ENCODE results near the gene SLC34A2.

The SLC34A2 gene

GRCh38 chr4:25712611-25713010 is 57.0 kb downstream of the SLC34A2 start:
- TF ChIP-seq TAF1 (IDR thresholded peaks at IDR 0.05; ENCODE audit: low read depth) = no peak
- TF ChIP-seq RAD21 (IDR thresholded peaks at IDR 0.05; ENCODE audit: low read depth) = no peak
- no peak for TF ChIP-seq YY1 (IDR thresholded peaks at IDR 0.05; ENCODE audit: low read depth)
- no peak for TF ChIP-seq CEBPB (IDR thresholded peaks at IDR 0.05)
- TF ChIP-seq, protein P1, sequence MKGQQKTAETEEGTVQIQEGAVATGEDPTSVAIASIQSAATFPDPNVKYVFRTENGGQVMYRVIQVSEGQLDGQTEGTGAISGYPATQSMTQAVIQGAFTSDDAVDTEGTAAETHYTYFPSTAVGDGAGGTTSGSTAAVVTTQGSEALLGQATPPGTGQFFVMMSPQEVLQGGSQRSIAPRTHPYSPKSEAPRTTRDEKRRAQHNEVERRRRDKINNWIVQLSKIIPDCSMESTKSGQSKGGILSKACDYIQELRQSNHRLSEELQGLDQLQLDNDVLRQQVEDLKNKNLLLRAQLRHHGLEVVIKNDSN (IDR thresholded peaks at IDR 0.05) = no peak
- TF ChIP-seq TEAD4 (IDR thresholded peaks at IDR 0.05) = no peak
- TF ChIP-seq, protein P2, sequence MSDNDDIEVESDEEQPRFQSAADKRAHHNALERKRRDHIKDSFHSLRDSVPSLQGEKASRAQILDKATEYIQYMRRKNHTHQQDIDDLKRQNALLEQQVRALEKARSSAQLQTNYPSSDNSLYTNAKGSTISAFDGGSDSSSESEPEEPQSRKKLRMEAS (IDR thresholded peaks at IDR 0.05) = no peak
- no peak for TF ChIP-seq ZBTB7A (IDR thresholded peaks at IDR 0.05; ENCODE audit: low read depth)
- no peak for TF ChIP-seq EP300 (IDR thresholded peaks at IDR 0.05; ENCODE audit: borderline replicate concordance)
- no peak for TF ChIP-seq TCF12 (IDR thresholded peaks at IDR 0.05; ENCODE audit: low read depth)
- no peak for TF ChIP-seq REST (IDR thresholded peaks at IDR 0.05; ENCODE audit: low read depth)
- no peak for TF ChIP-seq EGR1 (IDR thresholded peaks at IDR 0.05)
- TF ChIP-seq NFIC (IDR thresholded peaks at IDR 0.05) = no peak
- TF ChIP-seq FOXM1 (IDR thresholded peaks at IDR 0.05; ENCODE audit: borderline replicate concordance, low read depth) = no peak
- no peak for TF ChIP-seq CREB1 (IDR thresholded peaks at IDR 0.05; ENCODE audit: low read depth)

- TF ChIP-seq, protein P2 (IDR thresholded peaks at IDR 0.05) = no peak
- TF ChIP-seq FOXM1 (IDR thresholded peaks at IDR 0.05; ENCODE audit: borderline replicate concordance, low read depth) = no peak
- TF ChIP-seq TAF1 (IDR thresholded peaks at IDR 0.05; ENCODE audit: low read depth) = no peak
- no peak for TF ChIP-seq RAD21 (IDR thresholded peaks at IDR 0.05; ENCODE audit: low read depth)
- TF ChIP-seq TCF12 (IDR thresholded peaks at IDR 0.05; ENCODE audit: low read depth) = no peak
- no peak for TF ChIP-seq EP300 (IDR thresholded peaks at IDR 0.05; ENCODE audit: borderline replicate concordance)
- TF ChIP-seq TEAD4 (IDR thresholded peaks at IDR 0.05) = no peak
- no peak for TF ChIP-seq NFIC (IDR thresholded peaks at IDR 0.05)
These were observed 58.2 kb downstream of the SLC34A2 start for GRCh38 chr4:25713812-25714211.

DNA sequence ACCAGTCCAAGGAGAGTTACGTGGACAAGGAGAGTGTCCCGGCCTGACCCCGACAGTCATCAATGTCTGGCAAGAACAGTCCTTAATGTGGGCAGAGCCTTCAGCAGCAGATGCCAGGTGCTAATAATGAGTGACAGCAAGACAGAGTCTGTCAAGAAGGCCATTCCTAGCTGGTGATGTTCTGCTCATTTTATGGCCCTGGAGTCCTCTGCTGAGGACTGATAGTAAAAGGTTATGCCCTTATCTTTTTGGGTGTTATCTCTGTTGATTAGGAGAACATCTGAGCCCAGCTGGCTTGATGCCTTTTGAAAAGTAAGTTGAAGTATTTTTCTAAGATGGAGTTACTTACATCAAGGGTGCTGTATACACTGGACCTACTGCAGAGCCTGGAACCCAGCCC is 67.3 kb downstream of the SLC34A2 start:
- no peak for TF ChIP-seq ZBTB7A (IDR thresholded peaks at IDR 0.05; ENCODE audit: low read depth)

- no peak; the same call in 1 of the 2 replicates for TF ChIP-seq FOXM1 (IDR thresholded peaks at IDR 0.05; ENCODE audit: borderline replicate concordance, low read depth)
- TF ChIP-seq, protein P1 (IDR thresholded peaks at IDR 0.05) = no peak
- no peak for TF ChIP-seq TEAD4 (IDR thresholded peaks at IDR 0.05)
- TF ChIP-seq TAF1 (IDR thresholded peaks at IDR 0.05; ENCODE audit: low read depth) = no peak
- no peak for TF ChIP-seq RAD21 (IDR thresholded peaks at IDR 0.05; ENCODE audit: low read depth)
- TF ChIP-seq EGR1 (IDR thresholded peaks at IDR 0.05) = no peak
- no peak for TF ChIP-seq TCF12 (IDR thresholded peaks at IDR 0.05; ENCODE audit: low read depth)
- no peak for TF ChIP-seq NFIC (IDR thresholded peaks at IDR 0.05)
- TF ChIP-seq EP300 (IDR thresholded peaks at IDR 0.05; ENCODE audit: borderline replicate concordance) = no peak; the same call in 1 of the 2 replicates
- no peak for TF ChIP-seq CREB1 (IDR thresholded peaks at IDR 0.05; ENCODE audit: low read depth)
These were observed 67.8 kb downstream of the SLC34A2 start for GRCh38 chr4:25723409-25723808.

DNA sequence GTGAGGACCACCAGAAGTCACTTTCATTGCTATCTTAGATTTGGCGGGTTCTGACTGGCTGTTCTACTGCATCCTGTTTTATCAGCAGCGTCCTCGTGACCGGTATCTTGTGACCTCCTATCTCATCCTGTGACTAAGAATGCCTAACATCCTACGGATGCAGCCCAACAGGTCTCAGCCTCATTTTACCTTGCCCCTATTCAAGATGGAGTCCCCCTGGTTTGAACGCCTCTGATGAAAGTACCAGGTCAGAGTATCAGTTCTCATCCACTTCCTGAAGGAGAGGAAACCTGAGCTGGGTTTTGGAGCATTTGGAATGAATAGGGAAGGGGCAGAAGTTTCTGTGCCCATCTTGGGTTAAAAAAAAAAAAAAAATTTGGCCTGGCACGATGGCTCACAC is 70.2 kb downstream of the SLC34A2 start:
- TF ChIP-seq TAF1 (IDR thresholded peaks at IDR 0.05; ENCODE audit: low read depth) (no peak), CREB1 (IDR thresholded peaks at IDR 0.05; ENCODE audit: low read depth) (no peak), EGR1 (IDR thresholded peaks at IDR 0.05) (no peak), REST (IDR thresholded peaks at IDR 0.05; ENCODE audit: low read depth) (no peak), YY1 (IDR thresholded peaks at IDR 0.05; ENCODE audit: low read depth) (no peak), NFIC (IDR thresholded peaks at IDR 0.05) (no peak), FOXM1 (IDR thresholded peaks at IDR 0.05; ENCODE audit: borderline replicate concordance, low read depth) (no peak)

DNA sequence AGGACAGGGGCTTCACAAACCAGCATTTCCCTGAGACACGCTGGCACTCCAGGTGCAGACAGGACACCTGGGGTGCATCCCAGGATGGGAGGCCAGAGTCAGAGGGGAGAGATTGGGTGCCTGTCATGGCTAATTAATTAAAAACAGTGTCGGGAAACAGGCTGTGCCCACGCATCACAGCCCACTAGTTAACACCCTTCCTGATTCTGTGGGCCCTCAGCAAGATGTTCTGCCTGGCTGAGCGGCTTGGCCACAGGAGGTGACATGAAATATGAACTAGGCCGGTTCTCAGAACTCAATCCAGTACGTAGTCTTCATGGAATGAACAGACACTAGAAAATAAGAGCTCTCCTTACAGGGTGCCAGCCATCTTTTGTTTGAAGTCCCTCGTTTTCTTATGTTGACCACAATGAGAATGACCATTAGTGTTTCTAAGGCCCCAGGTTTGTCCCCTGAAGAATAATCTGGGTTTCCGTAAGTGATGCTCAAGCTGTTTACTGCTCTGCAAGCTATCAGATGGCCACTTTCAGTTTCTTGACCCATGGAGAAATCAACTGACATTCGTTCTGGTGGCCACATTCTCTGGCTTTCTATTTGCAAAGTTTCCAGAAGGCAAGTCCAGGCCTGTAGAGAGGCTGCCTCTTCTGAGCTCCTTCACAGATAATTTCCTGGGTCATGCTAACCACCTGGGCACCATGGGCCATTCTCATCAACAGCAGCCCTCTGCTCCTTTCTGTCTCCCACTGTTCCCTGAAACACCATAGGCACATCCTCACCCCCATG is 72.3 kb downstream of the SLC34A2 start:
- TF ChIP-seq CEBPB (IDR thresholded peaks at IDR 0.05) (0 out of 2 replicates have a peak, but pooled peaks have one; percentile 40), NFIC (IDR thresholded peaks at IDR 0.05) (peak; percentile 94), TEAD4 (IDR thresholded peaks at IDR 0.05) (peak; percentile 92), YY1 (IDR thresholded peaks at IDR 0.05; ENCODE audit: low read depth) (peak; percentile 71), CREB1 (IDR thresholded peaks at IDR 0.05; ENCODE audit: low read depth) (peak; percentile 5; the same call in 1 of the 2 replicates), REST (IDR thresholded peaks at IDR 0.05; ENCODE audit: low read depth) (no peak), ZBTB7A (IDR thresholded peaks at IDR 0.05; ENCODE audit: low read depth) (peak; percentile 80), EGR1 (IDR thresholded peaks at IDR 0.05) (peak; percentile 97), FOXM1 (IDR thresholded peaks at IDR 0.05; ENCODE audit: borderline replicate concordance, low read depth) (peak; percentile 97), TAF1 (IDR thresholded peaks at IDR 0.05; ENCODE audit: low read depth) (no peak), TCF12 (IDR thresholded peaks at IDR 0.05; ENCODE audit: low read depth) (peak; percentile 100), RAD21 (IDR thresholded peaks at IDR 0.05; ENCODE audit: low read depth) (no peak; the same call in 1 of the 2 replicates), EP300 (IDR thresholded peaks at IDR 0.05; ENCODE audit: borderline replicate concordance) (peak; percentile 100)
- TF ChIP-seq, protein P2 (IDR thresholded peaks at IDR 0.05) = peak; percentile 78
- TF ChIP-seq, protein P1 (IDR thresholded peaks at IDR 0.05) = peak; percentile 2; the same call in 1 of the 2 replicates

Measured in Ishikawa (cell line).